Right kidney (tissue), 9 donors: ENCODE measurements around the gene HSD17B10.
A peak's percentile ranks its signal among the peaks of the same experiment; 100 is the strongest.
"Not testable (repeated sequence)": the region's sequence is repeated elsewhere in the genome, so short reads cannot be mapped to it uniquely, and the experiment has no call there.

ENCODE experiments used
- DNase-seq: peaks from one replicate; pipeline ENCODE4 v3.0.0-alpha.2; 2016
- long read RNA-seq, 8 donors: transcript quantifications; one replicate each; lab custom pipeline, GENCODE V29; 2026

HSD17B10 gene
- long read RNA-seq, donor 1, transcript HSD17B10-201 (6 exons, 960 nt) = major isoform, 71 of 90 reads
- long read RNA-seq, donor 1, partial matches to known transcripts = 16 of 90 reads
- long read RNA-seq, donor 1, other reads (novel, unspliced or antisense) = 0 of 90 reads
- long read RNA-seq, donor 2, transcript HSD17B10-201 (6 exons, 960 nt) = major isoform, 34 of 40 reads
- long read RNA-seq, donor 2, partial matches to known transcripts = 6 of 40 reads
- long read RNA-seq, donor 2, other reads (novel, unspliced or antisense) = 0 of 40 reads
- long read RNA-seq, donor 3, transcript HSD17B10-201 (6 exons, 960 nt) = major isoform, 29 of 36 reads
- long read RNA-seq, donor 3, partial matches to known transcripts = 7 of 36 reads
- long read RNA-seq, donor 3, other reads (novel, unspliced or antisense) = 0 of 36 reads
- long read RNA-seq, donor 4, transcript HSD17B10-201 (6 exons, 960 nt) = major isoform, 27 of 28 reads
- long read RNA-seq, donor 4, partial matches to known transcripts = 0 of 28 reads
- long read RNA-seq, donor 4, other reads (novel, unspliced or antisense) = 0 of 28 reads
- long read RNA-seq, donor 5, transcript HSD17B10-201 (6 exons, 960 nt) = major isoform, 69 of 85 reads
- long read RNA-seq, donor 5, partial matches to known transcripts = 7 of 85 reads
- long read RNA-seq, donor 5, other reads (novel, unspliced or antisense) = 6 of 85 reads
- long read RNA-seq, donor 6, transcript HSD17B10-201 (6 exons, 960 nt) = major isoform, 47 of 69 reads
- long read RNA-seq, donor 6, partial matches to known transcripts = 20 of 69 reads
- long read RNA-seq, donor 6, other reads (novel, unspliced or antisense) = 0 of 69 reads
- long read RNA-seq, donor 7, transcript HSD17B10-201 (6 exons, 960 nt) = major isoform, 57 of 82 reads
- long read RNA-seq, donor 7, partial matches to known transcripts = 21 of 82 reads
- long read RNA-seq, donor 7, other reads (novel, unspliced or antisense) = 0 of 82 reads
- long read RNA-seq, donor 8, transcript HSD17B10-201 (6 exons, 960 nt) = major isoform, 40 of 48 reads
- long read RNA-seq, donor 8, partial matches to known transcripts = 5 of 48 reads
- long read RNA-seq, donor 8, other reads (novel, unspliced or antisense) = 0 of 48 reads

DNA sequence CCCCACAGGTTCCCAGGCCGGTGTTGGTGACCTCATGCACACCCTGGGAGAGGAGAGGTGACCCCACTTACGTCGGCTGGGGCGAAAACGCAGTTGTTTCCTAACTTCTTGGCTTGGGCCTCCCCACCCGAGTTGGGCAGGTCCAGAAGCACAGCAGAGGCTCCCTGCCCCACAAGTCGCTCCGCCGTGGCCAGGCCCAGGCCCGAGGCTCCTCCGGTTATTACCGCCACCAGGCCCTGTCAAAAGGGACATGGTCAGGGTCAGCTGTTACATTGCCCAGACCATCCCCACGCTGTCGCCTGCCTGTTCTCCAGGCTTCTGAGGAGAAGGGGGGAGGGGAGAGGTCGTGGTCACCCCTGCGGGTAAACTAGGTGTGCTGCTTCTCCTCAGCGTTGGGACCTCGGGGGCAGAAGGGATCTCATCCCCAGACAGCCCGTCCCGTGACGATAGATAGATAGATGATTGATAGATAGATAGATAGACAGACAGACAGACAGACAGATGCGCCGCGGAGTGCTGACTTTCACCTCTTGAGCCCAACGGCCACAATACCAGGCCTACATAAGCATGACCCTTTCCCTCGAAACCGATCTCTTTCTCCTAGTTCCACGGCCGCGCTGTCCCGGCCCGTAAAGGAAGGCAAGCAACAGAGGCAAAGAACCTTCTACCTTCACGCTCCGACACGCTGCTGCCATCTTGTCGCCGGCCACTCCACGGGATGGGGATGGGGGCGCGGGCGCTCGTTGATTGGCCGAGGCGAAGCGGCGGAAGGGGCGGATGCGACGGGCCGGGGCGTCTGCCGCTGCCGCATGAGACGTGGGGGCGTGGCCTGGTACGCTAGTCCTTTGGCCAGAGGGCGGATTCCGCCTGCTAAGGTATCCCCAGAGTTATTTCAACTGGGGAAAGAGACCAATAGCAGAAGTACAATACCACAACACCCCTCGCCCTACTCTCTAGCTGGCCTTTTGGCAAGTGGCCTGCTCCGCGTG is at the start of gene HSD17B10:
Gene HSD17B10, minus strand, starts transcription at position 720 of the 989 bp plus-strand sequence. Its CDS starts 25 bp downstream, at position 695.
- DNase-seq = peak; percentile 66

DNA sequence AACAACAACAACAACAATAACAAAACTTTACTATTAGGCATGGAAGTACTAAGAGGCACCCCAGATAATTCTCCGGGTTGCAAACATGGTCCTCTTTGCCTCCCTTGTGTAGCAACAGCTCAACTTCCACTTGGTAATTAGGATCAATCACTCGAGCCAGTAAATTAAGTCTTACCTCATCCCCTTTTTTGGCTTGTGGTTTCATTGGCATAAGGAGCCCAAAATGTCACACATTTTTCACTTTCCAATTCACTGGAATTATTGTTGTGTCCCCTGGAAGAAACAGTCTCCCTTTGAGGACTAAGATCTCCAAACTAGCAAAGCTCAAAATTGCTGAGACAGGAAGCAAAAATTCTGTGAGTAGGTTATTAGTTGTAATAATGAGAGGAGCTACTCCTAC is 49.2 kb upstream of the HSD17B10 start:
- no peak for DNase-seq

DNA sequence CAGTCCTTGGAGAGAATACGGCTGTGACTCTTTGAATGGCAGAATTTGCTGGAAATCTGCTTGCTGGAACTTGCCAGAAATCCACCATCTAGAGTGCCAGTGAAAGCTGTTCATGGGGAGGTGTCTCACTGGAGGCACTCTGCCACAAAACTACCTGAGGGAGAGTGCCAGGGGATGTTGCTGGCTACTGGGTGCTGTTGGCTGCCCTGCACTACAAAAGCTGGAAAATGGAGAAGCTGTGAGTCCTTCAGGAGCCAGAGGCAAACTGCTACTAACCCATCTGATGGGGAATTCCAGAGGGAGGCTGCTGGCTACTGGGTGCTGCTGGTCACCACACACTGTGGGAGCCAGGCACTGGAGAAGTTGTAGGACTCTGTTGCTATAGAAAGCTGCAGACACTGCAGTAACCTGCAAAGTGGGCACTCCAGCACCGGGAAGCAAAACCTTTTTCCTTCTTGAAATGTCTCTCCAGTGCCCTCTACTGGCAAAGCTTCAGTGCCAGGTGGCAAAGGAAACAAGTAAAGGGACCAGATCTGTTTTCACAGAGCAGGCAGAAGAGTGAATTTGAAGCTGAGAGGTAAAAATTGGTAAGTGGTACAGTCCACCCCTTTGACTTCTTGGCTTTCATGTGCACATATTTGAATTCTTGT is 47.8 kb upstream of the HSD17B10 start:
- DNase-seq = peak; percentile 6

DNA sequence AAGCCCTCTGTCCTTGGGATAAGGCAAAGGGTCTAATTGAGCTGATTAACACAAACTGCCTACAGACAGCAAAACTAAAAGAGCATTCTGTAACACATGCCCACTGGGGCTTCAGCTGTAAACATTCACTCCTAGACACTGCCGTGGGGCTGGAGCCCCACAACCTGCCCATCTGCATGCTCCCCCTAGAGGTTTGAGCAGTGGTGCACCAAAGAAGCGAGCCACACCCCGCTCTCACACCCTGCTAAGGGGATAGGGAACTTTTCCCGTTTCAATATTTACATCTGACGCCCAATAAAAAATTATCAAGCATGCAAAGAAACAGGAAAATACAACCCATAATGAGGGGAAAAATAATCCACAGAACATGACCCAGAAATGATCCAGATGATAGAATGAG is 46.9 kb upstream of the HSD17B10 start:
- no peak for DNase-seq

DNA sequence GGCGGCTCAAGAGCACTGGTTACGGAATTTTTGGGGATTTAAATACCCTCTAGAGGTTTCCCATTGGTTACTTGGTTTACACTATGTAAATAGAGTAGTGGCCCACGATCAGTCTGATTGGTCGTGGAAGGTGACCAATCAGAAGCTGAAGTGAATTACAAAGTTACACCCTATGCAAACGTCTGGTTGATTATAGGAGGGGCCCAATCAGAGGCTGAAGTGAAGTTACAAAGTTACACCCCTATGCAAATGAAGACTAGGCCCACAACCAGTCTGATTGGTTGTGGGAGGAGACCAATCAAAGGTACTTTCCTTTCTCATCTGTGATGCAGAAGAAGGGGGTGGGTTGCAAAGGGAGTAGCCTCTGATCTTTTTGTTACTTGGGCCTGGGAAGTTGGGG is 45.1 kb upstream of the HSD17B10 start:
- no peak for DNase-seq

DNA sequence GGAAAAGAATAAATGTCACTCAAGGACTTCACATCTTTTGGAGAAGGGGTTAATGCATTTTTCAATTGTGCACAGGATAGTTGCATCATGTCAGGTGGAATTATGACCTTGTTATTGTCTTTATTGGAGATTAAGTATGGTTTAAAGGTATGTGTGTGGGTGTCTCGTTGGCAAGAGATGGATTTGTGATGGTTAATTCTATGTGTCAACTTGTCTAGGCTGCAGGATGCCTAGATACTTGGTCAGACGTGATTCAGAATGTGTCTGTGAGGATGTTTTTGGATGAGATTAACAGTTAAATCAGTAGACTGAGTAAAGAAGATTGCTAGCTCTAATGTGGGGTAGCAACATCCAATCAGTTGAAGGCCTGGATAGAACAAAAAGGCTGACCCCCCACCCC is 42.2 kb upstream of the HSD17B10 start:
- no peak for DNase-seq

DNA sequence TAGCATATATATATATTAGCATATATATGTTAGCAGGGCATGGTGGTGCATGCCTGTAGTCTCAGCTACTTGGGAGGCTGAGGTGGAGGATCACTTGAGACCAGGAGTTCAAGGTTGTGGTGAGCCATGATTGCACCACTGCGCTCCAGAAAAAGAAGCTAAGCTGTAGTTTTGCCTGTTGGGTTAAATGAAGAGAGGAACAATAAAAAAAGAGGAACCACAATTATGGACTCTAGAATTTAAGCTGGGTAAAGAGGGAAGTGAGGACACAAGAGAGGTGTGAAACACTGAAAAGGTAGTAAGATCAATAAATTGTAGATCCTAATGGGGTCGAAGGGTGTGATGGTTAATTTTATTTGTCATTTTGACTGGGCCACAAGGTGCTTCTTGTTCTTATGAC is 40.5 kb upstream of the HSD17B10 start:
- DNase-seq = no peak

DNA sequence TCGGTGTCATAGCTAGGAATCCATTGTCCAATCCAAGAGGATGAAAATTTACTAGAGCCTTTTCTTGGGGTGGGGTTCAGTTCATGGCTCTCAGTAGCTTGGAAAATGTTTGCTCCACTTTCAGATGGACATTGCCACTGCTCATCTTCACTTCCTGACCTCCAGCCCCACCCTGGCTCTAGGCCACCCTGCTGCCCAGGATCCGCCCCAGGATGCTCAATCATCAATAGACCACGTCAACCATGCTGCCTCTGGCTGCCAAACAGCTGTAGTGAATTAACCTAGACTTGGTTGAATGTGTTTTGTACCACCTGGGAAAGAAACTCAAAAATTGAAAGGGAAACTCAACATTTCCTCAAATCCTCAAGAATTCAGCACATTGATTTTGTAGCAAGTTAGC is 37.2 kb upstream of the HSD17B10 start:
- no peak for DNase-seq

DNA sequence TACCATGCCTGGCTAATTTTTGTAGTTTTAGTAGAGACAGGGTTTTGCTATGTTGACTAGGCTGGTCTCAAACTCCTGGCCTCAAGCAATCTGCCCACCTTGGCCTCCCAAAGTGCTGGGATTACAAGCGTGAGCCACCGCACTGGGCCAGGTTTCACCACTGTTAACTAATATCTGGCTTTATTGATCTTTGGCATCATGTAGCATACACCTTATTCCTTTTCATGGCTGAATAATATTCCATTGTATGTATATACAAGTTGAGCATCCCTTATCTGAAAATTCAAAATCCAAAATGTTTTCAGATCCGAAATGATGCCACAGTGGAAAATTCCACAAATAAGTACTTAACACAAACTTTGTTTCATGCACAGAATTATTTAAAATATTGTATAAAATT is 34.5 kb upstream of the HSD17B10 start:
- DNase-seq = not testable (repeated sequence)

DNA sequence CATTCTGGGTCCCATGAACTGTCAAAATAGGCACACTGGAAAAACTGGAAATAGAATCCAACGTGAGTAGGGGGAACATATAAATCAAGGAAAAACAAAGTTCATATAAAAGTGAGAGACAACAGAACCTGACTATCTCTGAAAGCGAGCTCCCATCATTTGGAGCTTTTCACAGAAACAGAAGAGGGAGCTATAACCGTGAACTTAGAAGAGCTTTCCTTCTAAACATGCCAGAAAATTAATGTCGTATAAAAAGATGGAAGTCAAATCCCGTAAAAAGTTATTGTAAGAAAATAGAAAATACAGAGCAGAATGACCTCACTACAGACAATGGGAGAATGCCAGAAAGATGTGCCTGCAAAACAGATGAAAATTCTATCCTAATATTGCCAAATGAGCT is 23.9 kb upstream of the HSD17B10 start:
- no peak for DNase-seq

DNA sequence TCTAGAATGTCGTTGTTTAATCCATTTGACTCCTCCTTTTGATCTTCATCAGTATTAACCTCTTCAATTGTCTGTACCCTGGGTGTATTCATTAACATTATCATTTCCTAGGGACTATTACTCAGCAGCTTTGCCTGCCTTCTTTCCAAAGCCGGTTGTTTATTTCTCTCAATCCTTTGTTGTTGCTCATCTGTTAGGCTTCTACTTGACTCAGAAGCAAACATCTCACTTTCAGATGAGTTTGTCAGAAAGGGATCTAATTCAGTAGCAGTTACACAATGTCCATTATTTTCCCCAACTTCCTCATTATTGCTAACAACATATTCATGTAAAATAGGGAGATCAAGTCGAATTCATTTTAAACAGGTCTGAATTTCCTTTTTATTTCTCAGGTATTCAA is 22.1 kb upstream of the HSD17B10 start:
- no peak for DNase-seq

DNA sequence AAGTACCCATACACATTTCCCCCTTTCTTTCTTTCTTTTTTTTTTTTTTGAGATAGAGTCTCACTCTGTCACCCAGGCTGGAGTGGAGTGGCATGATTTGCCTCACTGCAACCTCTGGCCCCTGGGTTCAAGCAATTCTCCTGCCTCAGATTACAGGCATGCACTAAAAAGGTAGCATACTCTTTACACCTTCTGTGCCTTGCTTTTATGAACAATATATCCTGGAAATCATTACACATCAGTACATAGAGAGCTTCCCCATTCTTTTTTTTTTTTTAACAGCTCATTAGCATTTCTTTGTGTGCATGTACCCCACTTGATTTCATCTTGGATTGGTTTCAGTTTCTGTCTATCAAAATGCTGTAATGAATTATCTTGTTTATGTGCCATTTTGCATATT is 18.6 kb upstream of the HSD17B10 start:
- DNase-seq = no peak

DNA sequence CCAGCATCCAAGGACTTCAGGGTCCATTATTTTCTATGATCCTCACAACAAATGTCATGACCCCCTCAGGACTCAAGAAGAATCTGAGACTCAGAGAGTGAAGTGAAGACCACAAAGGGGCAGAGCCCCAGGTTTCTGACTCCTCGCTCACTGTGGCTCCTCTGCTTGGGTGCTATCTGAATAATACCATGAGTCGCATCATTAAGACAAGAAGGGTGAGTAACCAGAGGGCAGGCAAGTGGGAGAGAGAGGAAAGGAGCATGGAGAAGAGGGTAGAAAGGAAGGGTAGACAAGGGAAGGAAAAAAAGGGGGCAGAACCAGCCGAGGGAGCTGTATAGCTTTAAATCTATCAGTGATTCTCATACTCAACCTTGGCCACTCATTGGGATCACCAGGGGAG is 15.5 kb upstream of the HSD17B10 start:
- DNase-seq = no peak

DNA sequence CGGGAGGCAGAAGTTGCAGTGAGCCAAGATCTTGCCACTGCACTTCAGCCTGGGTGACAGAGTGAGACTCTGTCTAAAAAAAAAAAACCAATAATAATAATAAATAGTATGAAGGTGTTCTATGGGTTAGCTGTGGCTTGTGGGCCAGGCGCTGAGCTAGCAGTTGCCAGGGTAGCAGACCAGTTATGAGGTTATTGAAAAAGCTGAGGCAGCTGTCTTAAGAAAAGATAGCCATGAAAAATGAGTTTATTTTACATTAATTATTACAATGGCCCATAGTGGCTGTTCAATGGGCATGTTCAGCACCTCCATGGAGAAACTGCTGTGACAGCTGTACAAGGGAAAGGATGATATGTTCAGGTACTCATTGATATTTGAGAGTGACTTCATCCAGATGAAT is 13.3 kb upstream of the HSD17B10 start:
- no peak for DNase-seq

DNA sequence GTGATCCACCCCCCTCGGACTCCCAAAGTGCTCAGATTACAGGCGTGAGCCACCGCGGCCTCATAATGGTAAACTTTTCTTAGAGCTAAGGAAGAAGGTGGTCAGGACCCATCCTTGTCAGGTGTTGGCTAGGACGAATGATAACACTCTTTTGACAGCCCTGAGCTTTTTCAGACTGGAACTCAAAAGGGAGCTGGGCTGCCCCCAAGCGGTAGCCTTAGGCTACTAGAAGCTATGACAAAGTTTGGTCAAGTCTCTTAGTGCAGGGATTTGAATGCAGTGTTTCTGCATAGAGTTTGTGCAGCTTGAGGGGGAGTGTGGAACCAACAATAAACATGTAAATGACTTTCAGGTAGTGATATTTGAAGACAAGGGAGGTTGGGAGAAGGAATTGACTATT is 11.8 kb upstream of the HSD17B10 start:
- no peak for DNase-seq

DNA sequence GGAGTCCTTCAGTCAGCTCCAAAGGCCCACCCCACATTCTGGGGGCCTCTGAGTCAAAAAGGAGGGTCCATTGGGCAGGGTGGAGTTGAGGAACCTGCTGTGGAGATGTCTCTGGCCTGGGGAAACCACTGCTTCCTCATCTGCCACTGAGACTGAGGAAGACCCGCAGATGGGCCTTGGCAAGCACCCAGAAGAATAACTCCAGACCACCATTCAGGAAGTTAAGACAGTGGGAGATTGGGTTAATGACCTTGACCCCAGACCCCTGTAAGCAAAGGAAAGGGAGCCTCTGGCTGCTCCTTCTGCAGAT is 8.1 kb upstream of the HSD17B10 start:
- DNase-seq = no peak

DNA sequence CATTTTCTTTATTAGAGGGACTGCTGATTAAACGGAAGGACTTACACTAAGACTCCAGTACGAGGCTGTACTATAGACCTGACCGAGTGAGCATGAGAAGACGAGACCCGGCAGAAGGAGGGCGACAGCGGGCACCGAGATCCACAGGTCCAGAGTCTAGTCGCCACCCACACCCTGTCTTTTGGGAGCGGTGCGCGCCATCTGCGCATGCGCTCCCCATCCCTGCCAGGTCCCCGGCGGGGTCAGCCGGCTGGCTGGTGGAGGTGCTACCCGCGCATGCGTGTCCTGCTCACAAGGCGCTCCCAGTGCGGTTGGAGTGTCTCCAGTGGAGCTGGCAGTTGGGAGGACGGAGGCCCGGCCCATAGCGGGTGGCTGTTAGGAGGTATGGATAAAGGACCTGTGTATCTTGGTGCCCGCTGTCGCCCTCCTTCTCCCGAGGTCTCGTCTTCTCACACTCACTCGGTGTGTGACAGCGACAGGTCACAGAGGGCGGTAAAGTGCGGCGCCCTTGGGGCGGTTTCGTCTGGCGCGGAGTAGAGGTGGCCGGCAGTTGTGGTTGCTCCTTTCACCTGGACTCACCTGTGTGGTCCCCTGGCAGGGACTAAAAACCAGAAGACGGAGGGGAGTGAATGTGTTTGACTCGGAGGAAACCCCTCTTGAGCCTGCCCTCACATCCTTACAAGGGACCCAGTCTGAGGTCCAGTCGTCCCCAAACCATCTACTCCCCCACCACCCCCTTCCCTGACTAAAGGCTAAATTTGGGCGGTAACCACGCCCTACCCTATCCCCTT is 7.6 kb upstream of the HSD17B10 start:
- DNase-seq = peak; percentile 65

DNA sequence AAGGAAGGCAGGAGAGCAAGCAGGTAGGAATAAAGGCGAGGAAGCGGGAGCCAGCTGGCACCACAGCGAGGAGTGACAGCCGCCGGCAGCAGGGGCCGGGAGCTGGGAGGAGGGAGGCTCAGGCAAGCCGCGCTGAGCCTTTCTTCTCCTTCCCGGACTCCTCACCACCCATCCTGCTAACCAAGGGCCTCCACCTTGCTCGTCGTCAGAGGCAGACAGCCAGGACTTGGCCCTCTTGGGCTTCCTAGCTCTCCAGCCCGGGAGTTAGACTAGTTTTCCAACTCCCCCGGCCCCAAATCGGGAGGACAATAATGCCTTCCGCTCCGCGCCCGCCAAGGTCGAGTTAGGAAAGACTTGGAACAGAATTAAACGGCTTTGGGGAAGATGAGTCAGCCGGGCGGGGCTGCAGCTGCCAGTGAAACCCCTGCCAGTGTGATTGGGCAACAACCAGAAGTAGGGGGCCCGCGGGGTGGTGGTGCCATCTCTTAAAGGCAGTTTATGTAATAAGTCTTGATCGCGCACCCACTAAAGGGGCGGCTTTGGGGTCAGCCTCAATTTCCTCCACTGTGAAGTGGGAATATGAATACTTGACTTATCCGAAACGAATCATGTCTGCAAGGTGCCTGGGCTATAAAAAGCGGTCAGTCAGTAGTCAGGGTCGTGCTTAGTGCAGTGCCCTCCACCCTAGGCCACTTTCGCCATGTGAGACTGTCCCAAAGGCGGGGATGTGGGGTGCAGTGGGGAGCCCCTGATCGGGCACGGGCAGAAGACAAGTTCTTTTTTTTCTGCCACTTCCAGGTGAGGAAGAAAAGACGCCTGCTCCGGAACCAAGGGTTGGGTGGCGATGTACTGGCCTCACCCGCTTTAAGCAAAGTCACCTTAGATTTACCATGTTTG is 6.7 kb upstream of the HSD17B10 start:
- DNase-seq = peak; percentile 27

DNA sequence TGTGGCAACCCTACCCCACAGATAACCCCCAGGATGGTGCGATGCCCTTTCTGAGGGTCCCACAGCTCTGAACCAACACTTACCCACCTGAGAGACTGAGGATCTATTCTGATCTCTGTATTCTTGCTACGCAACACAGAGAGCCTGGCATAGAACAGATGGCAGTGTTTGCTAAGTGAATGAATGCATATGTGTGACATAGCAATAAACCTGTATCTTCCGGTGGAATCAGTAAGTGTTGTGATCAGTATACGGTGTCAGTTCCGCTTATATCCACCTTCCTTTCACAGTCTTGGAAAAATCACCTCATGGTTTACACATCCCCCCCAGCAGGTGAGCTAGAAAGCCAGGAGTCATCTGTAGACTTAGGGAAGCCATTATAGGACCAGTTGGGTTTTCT is 5.9 kb upstream of the HSD17B10 start:
- no peak for DNase-seq

DNA sequence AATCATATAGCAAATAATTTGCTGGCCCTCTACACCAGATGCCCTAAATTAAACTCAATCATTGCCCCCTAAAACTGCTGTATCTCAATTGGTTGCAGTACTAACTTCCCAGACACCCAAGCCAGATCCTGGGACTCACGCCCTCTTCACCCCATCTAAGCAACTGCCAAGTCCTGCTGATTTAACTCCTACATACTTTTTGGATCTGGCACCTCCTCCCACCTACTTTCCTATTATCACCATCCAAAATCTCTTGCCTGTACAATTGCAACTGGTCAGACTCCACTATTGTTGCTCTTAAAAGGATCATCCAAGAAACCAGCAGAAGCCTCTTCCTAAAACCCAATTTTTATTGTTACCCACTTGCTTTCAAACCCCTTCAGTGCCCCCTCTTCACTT is 4.7 kb upstream of the HSD17B10 start:
- no peak for DNase-seq
